ENCODE measurements around the gene GALK2. TPM values are rescaled to one million over a fixed set of nuclear protein-coding genes. Genes with fewer than 3 reads are reported as not detected.

The GALK2 gene
- total RNA-seq, 2 donors from 2014 or later = 21.5 to 35.6 TPM

GRCh38 chr15:49151831-49152230 lies 18.2 kb upstream of the GALK2 start:
- DNase-seq (no peak), ATAC-seq (no peak)
- Histone ChIP-seq H3K4me3 (no peak overlapping the region), H3K27me3 (no peaks in the 10 kb centered on the region), H3K9me3 (no peaks in the 10 kb centered on the region), H3K36me3 (replicated peaks in 1 of 2; ENCODE audit: insufficient read depth in 1 of 2, low read depth in 2 of 2) (no peaks in the 10 kb centered on the region), H3K27ac (no peak overlapping the region), H3K4me1 (peaks cover 32% of the 10 kb centered on the region)
- 71 to 75% methylated on average over 3 of the region's 3 CpGs for WGBS, 2 donors
- no peak for TF ChIP-seq POLR2A (IDR thresholded peaks at IDR 0.05)
- no peak for TF ChIP-seq CTCF (IDR thresholded peaks at IDR 0.05)
- intact Hi-C loops (cut with DNase I) = no loop called here

GRCh38 chr15:49152552-49153312 lies 17.3 kb upstream of the GALK2 start:
- Histone ChIP-seq H3K9me3 (no peaks in the 10 kb centered on the region), H3K27ac (no peak overlapping the region), H3K36me3 (replicated peaks in 1 of 2; ENCODE audit: insufficient read depth in 1 of 2, low read depth in 2 of 2) (no peaks in the 10 kb centered on the region), H3K27me3 (no peaks in the 10 kb centered on the region), H3K4me1 (peaks cover 36% of the 10 kb centered on the region), H3K4me3 (no peak overlapping the region)
- no peak for ATAC-seq
- 86 to 91% methylated on average over 9 of the region's 9 CpGs for WGBS, 2 donors
- TF ChIP-seq CTCF (IDR thresholded peaks at IDR 0.05) (no peak), POLR2A (IDR thresholded peaks at IDR 0.05) (no peak)
- intact Hi-C loops (cut with DNase I) = no loop called here
- no peak for DNase-seq

- no peak for ATAC-seq
- no peak for TF ChIP-seq CTCF (IDR thresholded peaks at IDR 0.05)
- TF ChIP-seq POLR2A (IDR thresholded peaks at IDR 0.05) = no peak
- WGBS, 2 donors = 13 to 14% methylated on average over 8 of the region's 8 CpGs
- no peaks in the 10 kb centered on the region for H3K9me3 ChIP-seq
- H3K27me3 ChIP-seq = no peaks in the 10 kb centered on the region
- H3K27ac ChIP-seq = peak overlapping the region in 1 of 4 donors; percentile 86
- no peaks in the 10 kb centered on the region for H3K36me3 ChIP-seq (replicated peaks in 1 of 2; ENCODE audit: insufficient read depth in 1 of 2, low read depth in 2 of 2)
- H3K4me3 ChIP-seq = peak overlapping the region; percentile 94 to 99
- DNase-seq = no peak
- H3K4me1 ChIP-seq = peaks cover 30% of the 10 kb centered on the region
- intact Hi-C loops (cut with DNase I) = no loop called here
Observed at GRCh38 chr15:49154359-49154758, 15.7 kb upstream of the GALK2 start.

- TF ChIP-seq CTCF (IDR thresholded peaks at IDR 0.05) (no peak), POLR2A (IDR thresholded peaks at IDR 0.05) (no peak)
- Histone ChIP-seq H3K27ac (peak overlapping the region; percentile 59 to 86 (median 78)), H3K27me3 (no peaks in the 10 kb centered on the region), H3K9me3 (no peaks in the 10 kb centered on the region), H3K4me1 (peaks cover 30% of the 10 kb centered on the region), H3K36me3 (replicated peaks in 1 of 2; ENCODE audit: insufficient read depth in 1 of 2, low read depth in 2 of 2) (no peaks in the 10 kb centered on the region), H3K4me3 (peak overlapping the region; percentile 94 to 99)
- no peak for ATAC-seq
- intact Hi-C loops (cut with DNase I) = no loop called here
- WGBS, 2 donors = 0% methylated on average over 7 of the region's 7 CpGs
- DNase-seq = no peak
Observed at GRCh38 chr15:49154799-49155109, 15.3 kb upstream of the GALK2 start.

Measured in body of pancreas (tissue), 4 donors.